Astrocyte (in vitro differentiated cells and primary cell): ENCODE results near the gene N4BP2L1. TPM values are rescaled to one million over a fixed set of nuclear protein-coding genes. Genes with fewer than 3 reads are reported as not detected.
A peak's percentile ranks its signal among the peaks of the same experiment; 100 is the strongest.

Experiments
- DNase-seq: peaks from one replicate; pipeline ENCODE4 v3.0.0-alpha.2; 2010; ENCODE audit warnings: low read depth
- FAIRE-seq: peaks from 2 replicates; lab custom pipeline; 2011; peaks lifted over from hg19 to GRCh38; lab: Jason Lieb, UNC
- H2AFZ ChIP-seq: 2 replicates; pipeline ENCODE4 v1.6.0; 2012; ENCODE audit warnings: low read depth, low read length, inconsistent platforms
- H3K27ac ChIP-seq: 2 replicates; pipeline ENCODE4 v1.5.1; 2011; ENCODE audit warnings: low read depth, low read length, inconsistent platforms
- H3K27me3 ChIP-seq: 2 replicates; pipeline ENCODE4 v1.6.0; 2011; ENCODE audit warnings: low read length, inconsistent platforms; ENCODE audit not compliant: insufficient read depth
- H3K36me3 ChIP-seq: 2 replicates; pipeline ENCODE4 v1.5.1; 2011; ENCODE audit warnings: low read length, inconsistent platforms; ENCODE audit not compliant: insufficient read depth
- H3K4me1 ChIP-seq: 2 replicates; pipeline ENCODE4 v1.5.1; 2011; ENCODE audit warnings: low read length, inconsistent platforms; ENCODE audit not compliant: insufficient read depth
- H3K4me2 ChIP-seq: 2 replicates; pipeline ENCODE4 v1.6.0; 2012; ENCODE audit warnings: low read length, inconsistent platforms
- H3K4me3 ChIP-seq: 2 replicates; pipeline ENCODE4 v1.5.1; 2011; ENCODE audit warnings: low read depth, mild to moderate bottlenecking, low read length, inconsistent platforms; ENCODE audit not compliant: insufficient read depth
- H3K79me2 ChIP-seq: 2 replicates; pipeline ENCODE4 v1.6.0; 2012; ENCODE audit warnings: mild to moderate bottlenecking, low read length, inconsistent platforms; ENCODE audit not compliant: insufficient read depth
- H3K9ac ChIP-seq: 2 replicates; pipeline ENCODE4 v1.6.0; 2012; ENCODE audit warnings: mild to moderate bottlenecking, low read length, inconsistent platforms
- H3K9me3 ChIP-seq: 2 replicates; pipeline ENCODE4 v1.5.1; 2012; ENCODE audit warnings: low read depth, mild to moderate bottlenecking, low read length, inconsistent platforms; ENCODE audit not compliant: insufficient read depth
- H4K20me1 ChIP-seq: 2 replicates; pipeline ENCODE4 v1.6.0; 2012; ENCODE audit warnings: low read length, inconsistent platforms; ENCODE audit not compliant: insufficient read depth
- H3K27ac Mint-ChIP-seq: one replicate; pipeline ENCODE4 v1.8.0; 2021; ENCODE audit warnings: mild to moderate bottlenecking, mixed read lengths; ENCODE audit not compliant: unreplicated experiment
- H3K27me3 Mint-ChIP-seq: one replicate; pipeline ENCODE4 v1.8.0; 2021; ENCODE audit warnings: low read depth, mixed read lengths; ENCODE audit not compliant: unreplicated experiment
- H3K36me3 Mint-ChIP-seq: one replicate; pipeline ENCODE4 v1.8.0; 2021; ENCODE audit warnings: low read depth, mixed read lengths; ENCODE audit not compliant: unreplicated experiment
- H3K4me1 Mint-ChIP-seq: one replicate; pipeline ENCODE4 v1.8.0; 2021; ENCODE audit warnings: low read depth, mixed read lengths; ENCODE audit not compliant: unreplicated experiment
- H3K4me3 Mint-ChIP-seq: one replicate; pipeline ENCODE4 v1.8.0; 2021; ENCODE audit warnings: mild to moderate bottlenecking, moderate library complexity, mixed read lengths; ENCODE audit not compliant: unreplicated experiment
- H3K9me3 Mint-ChIP-seq: one replicate; pipeline ENCODE4 v1.8.0; 2021; ENCODE audit warnings: mild to moderate bottlenecking, mixed read lengths; ENCODE audit not compliant: unreplicated experiment
- EZH2 ChIP-seq: IDR thresholded peaks from 2 replicates; pipeline ENCODE4 v1.6.1; 2012; ENCODE audit warnings: mild to moderate bottlenecking, low read length, inconsistent platforms; ENCODE audit not compliant: insufficient read depth
- total RNA-seq: library from RNA; stranded (reverse); gene quantifications from 2 replicates; pipeline ENCODE4 v1.2.1, GENCODE V29; 2021
- TF ChIP-seq, protein P1 (sequence below): IDR thresholded peaks from 2 replicates; pipeline ENCODE4 v1.5.1; 2011; ENCODE audit warnings: low read depth, mild to moderate bottlenecking, inconsistent platforms, low read length, moderate library complexity; ENCODE audit not compliant: insufficient read depth

N4BP2L1 gene
- total RNA-seq, 1 donor from 2014 or later: 2.2 TPM

DNA sequence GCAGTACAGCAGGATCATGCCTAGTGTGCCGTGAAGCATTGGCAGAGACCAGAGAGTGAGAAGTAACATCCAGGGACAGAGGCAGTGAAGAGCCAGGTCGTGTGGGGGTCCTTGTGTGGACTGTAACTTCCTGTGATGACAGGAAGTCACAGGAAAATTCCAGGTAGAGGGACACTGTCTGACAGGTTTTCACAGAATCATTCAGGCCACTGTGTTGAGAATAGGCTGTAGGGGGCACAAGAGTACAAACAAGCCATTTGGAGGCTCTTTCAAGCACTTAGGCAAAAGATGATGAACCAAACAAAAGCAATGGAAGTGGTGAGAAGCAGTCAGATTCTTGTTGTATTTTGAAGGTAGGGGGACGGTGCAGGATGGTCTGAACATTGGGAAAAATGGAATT is 46.4 kb downstream of the N4BP2L1 start:
- H2AFZ ChIP-seq: peak overlapping the region; percentile 38
- no peaks in the 10 kb centered on the region for H3K4me1 Mint-ChIP-seq
- H3K27ac ChIP-seq: no peak overlapping the region
- H3K27ac Mint-ChIP-seq: no peak overlapping the region
- H3K36me3 ChIP-seq: peaks cover 3% of the 10 kb centered on the region
- H3K27me3 ChIP-seq: no peaks in the 10 kb centered on the region
- no peaks in the 10 kb centered on the region for H3K4me1 ChIP-seq
- no peak overlapping the region for H3K4me3 Mint-ChIP-seq
- H3K9me3 Mint-ChIP-seq: no peaks in the 10 kb centered on the region
- H4K20me1 ChIP-seq: no peaks in the 10 kb centered on the region
- DNase-seq: peak; percentile 1
- FAIRE-seq: no peak
- no peak overlapping the region for H3K4me3 ChIP-seq
- H3K36me3 Mint-ChIP-seq: no peaks in the 10 kb centered on the region
- H3K79me2 ChIP-seq: no peaks in the 10 kb centered on the region
- no peaks in the 10 kb centered on the region for H3K27me3 Mint-ChIP-seq
- no peak overlapping the region for H3K4me2 ChIP-seq
- no peak overlapping the region for H3K9ac ChIP-seq
- no peaks in the 10 kb centered on the region for H3K9me3 ChIP-seq
- no peak for TF ChIP-seq EZH2
- TF ChIP-seq, protein P1, sequence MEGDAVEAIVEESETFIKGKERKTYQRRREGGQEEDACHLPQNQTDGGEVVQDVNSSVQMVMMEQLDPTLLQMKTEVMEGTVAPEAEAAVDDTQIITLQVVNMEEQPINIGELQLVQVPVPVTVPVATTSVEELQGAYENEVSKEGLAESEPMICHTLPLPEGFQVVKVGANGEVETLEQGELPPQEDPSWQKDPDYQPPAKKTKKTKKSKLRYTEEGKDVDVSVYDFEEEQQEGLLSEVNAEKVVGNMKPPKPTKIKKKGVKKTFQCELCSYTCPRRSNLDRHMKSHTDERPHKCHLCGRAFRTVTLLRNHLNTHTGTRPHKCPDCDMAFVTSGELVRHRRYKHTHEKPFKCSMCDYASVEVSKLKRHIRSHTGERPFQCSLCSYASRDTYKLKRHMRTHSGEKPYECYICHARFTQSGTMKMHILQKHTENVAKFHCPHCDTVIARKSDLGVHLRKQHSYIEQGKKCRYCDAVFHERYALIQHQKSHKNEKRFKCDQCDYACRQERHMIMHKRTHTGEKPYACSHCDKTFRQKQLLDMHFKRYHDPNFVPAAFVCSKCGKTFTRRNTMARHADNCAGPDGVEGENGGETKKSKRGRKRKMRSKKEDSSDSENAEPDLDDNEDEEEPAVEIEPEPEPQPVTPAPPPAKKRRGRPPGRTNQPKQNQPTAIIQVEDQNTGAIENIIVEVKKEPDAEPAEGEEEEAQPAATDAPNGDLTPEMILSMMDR: peak; percentile 15

DNA sequence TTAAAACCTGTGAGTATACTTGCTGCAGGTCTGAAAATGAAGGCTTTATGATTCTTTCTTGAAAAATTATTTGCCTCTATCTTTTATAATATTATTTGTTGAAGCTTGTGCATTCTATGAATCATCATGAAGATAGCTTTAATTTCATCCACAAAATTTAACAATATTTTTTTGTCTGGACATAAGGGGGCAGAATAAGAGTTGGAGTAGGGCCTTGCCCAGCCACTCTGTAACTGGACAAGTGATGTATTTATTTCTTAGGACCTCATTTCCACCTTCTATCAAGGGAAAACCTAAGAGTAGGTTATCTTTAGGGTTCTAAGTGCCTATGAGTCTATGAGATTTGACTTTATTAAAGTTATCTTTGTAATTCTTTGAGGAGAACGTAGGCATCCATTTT is 49.9 kb downstream of the N4BP2L1 start:
- Mint-ChIP-seq H3K27me3 (no peaks in the 10 kb centered on the region), H3K9me3 (peaks cover 16% of the 10 kb centered on the region), H3K36me3 (peaks cover 6% of the 10 kb centered on the region), H3K4me1 (no peaks in the 10 kb centered on the region), H3K4me3 (no peak overlapping the region), H3K27ac (no peak overlapping the region)
- no peaks in the 10 kb centered on the region for H3K27me3 ChIP-seq
- H3K4me2 ChIP-seq: no peak overlapping the region
- no peaks in the 10 kb centered on the region for H3K36me3 ChIP-seq
- peaks cover 5% of the 10 kb centered on the region for H3K9me3 ChIP-seq
- H3K9ac ChIP-seq: no peak overlapping the region
- TF ChIP-seq, protein P1: no peak
- no peak for TF ChIP-seq EZH2
- H4K20me1 ChIP-seq: no peaks in the 10 kb centered on the region
- no peak overlapping the region for H3K27ac ChIP-seq
- no peaks in the 10 kb centered on the region for H3K4me1 ChIP-seq
- DNase-seq: no peak
- no peak for FAIRE-seq
- H3K4me3 ChIP-seq: no peak overlapping the region
- H3K79me2 ChIP-seq: no peaks in the 10 kb centered on the region
- H2AFZ ChIP-seq: no peak overlapping the region

DNA sequence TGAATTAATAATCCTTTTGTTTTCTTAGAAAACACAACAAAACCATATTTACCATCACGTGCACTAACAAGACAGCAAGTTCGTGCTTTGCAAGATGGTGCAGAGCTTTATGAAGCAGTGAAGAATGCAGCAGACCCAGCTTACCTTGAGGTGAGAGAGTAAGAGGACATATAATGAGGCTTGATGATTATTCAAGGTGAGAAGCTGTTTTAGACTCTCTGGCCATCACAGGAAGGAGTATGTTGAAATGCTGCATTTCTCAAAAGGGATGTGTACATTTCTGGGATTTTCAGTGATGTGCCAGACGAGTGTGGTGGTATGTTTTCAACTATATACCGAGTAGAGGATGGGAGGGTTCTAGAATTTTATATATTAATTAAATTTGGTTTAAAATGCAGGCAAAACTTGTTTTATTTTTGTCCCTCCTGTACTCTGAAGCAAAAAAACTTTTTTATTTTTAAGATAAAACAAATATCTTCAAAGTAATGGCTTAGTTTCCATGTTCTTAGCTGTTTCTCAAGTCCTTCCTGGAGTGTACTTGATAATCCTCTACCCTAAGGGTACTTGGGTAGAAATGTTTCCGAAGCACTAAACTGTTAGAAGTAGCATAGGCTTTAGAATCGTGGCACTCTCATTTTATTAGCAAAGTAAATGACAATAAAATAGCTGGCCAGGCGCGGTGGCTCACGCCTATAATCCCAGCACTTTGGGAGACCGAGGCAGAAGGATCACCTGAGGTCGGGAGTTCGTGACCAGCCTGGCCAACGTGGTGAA is 51.1 kb downstream of the N4BP2L1 start:
- Histone ChIP-seq H3K9me3 (peaks cover 5% of the 10 kb centered on the region), H3K79me2 (no peaks in the 10 kb centered on the region), H3K4me2 (no peak overlapping the region), H3K4me1 (no peaks in the 10 kb centered on the region), H3K27ac (no peak overlapping the region), H4K20me1 (no peaks in the 10 kb centered on the region), H3K9ac (no peak overlapping the region), H3K4me3 (no peak overlapping the region), H2AFZ (no peak overlapping the region), H3K27me3 (no peaks in the 10 kb centered on the region), H3K36me3 (no peaks in the 10 kb centered on the region)
- peaks cover 9% of the 10 kb centered on the region for H3K36me3 Mint-ChIP-seq
- H3K27me3 Mint-ChIP-seq: no peaks in the 10 kb centered on the region
- H3K27ac Mint-ChIP-seq: no peak overlapping the region
- peaks cover 16% of the 10 kb centered on the region for H3K9me3 Mint-ChIP-seq
- DNase-seq: no peak
- no peak for FAIRE-seq
- H3K4me1 Mint-ChIP-seq: no peaks in the 10 kb centered on the region
- H3K4me3 Mint-ChIP-seq: no peak overlapping the region
- TF ChIP-seq, protein P1: no peak
- no peak for TF ChIP-seq EZH2
